K562 (cell line): ENCODE results near the gene EPO. TPM values are rescaled to one million over a fixed set of nuclear protein-coding genes. Genes with fewer than 3 reads are reported as not detected.

Experiments used
- HSF4 ChIP-seq: fragments of 250-450 bp; sonication (Bioruptor Pico); IDR thresholded peaks from 2 replicates; pipeline ENCODE4 v2.1.2; 2022; ENCODE audit warnings: mild to moderate bottlenecking, moderate library complexity, borderline replicate concordance
- MBD2 ChIP-seq: sonication (generic); IDR thresholded peaks from 2 replicates; pipeline ENCODE4 v1.6.1; 2016; ENCODE audit warnings: low read depth, borderline replicate concordance
- POLR2A ChIP-seq: fragments of 450-650 bp; conservative IDR thresholded peaks from 2 replicates; pipeline ENCODE4 v1.6.1; 2016
- POLR2AphosphoS5 ChIP-seq: IDR thresholded peaks from 2 replicates; pipeline ENCODE4 v1.6.1; 2011; ENCODE audit warnings: mild to moderate bottlenecking, low read depth, low read length, moderate library complexity; ENCODE audit not compliant: control insufficient read depth, insufficient read depth
- POLR2G ChIP-seq: fragments of 200-400 bp; formaldehyde crosslinking; IDR thresholded peaks from 2 replicates; pipeline ENCODE4 v1.6.1; 2017; ENCODE audit warnings: low read depth, mild to moderate bottlenecking, antibody characterized with exemption, low read length, moderate library complexity
- SUPT5H ChIP-seq: fragments of 450-650 bp; IDR thresholded peaks from 2 replicates; pipeline ENCODE4 v1.6.1; 2016
- ZEB2 ChIP-seq: fragments of 450-650 bp; IDR thresholded peaks from 2 replicates; pipeline ENCODE4 v1.6.1; 2016
- ZNF354B ChIP-seq: fragments of 250-450 bp; sonication (Bioruptor Pico); IDR thresholded peaks from 2 replicates; pipeline ENCODE4 v1.4.0; 2020
- ZNF639 ChIP-seq, 2 experiments: fragments of 200-800 bp in 1 of 2; sonication (Bioruptor generic) in 1 of 2; sonication (generic) in 1 of 2; formaldehyde crosslinking in 1 of 2; IDR thresholded peaks in 1 of 2; conservative IDR thresholded peaks in 1 of 2; 2 replicates each; pipeline versions ENCODE4 v1.5.0 to v1.6.1; 2016 to 2020; ENCODE audit warnings: missing compliant biosample characterization in 1 of 2, missing genetic modification characterization in 1 of 2, missing genetic modification reagents in 1 of 2
- polyA plus RNA-seq, 8 experiments: library from polyadenylated mRNA; depleted of rRNA in 4 of 8; stranded (reverse) in 5 of 8; unstranded in 3 of 8; fragments of >200 nt; fragmentation: Nextera tagmentation in 2 of 8; fragmentation: Illumina TruSeq in 1 of 8; extraction: Ambion mirVana in 2 of 8; extraction: Trizol in 1 of 8; gene quantifications; 2 replicates each; pipeline versions ENCODE4 v1.2.1 to v1.2.3, GENCODE V29; 2011 to 2014; ENCODE audit warnings: inconsistent platforms in 1 of 8, missing spikeins in 1 of 8
- total RNA-seq, 7 experiments: library from RNA; depleted of rRNA in 6 of 7; stranded (reverse); fragments of >200 nt in 6 of 7; fragmentation: Illumina TruSeq in 2 of 7; extraction: Trizol in 2 of 7; gene quantifications; 2 replicates each; pipeline versions ENCODE4 v1.2.1 to v1.2.3, GENCODE V29; 2011 to 2021; ENCODE audit warnings: low replicate concordance in 1 of 7

EPO gene
- total and polyA plus RNA-seq, 9 of the 15 experiments (the other 6 are each of a cell fraction or from before 2014, with no cell fraction given), result 0.06 to 0.41 (median 0.07) TPM; not detected in 6

DNA sequence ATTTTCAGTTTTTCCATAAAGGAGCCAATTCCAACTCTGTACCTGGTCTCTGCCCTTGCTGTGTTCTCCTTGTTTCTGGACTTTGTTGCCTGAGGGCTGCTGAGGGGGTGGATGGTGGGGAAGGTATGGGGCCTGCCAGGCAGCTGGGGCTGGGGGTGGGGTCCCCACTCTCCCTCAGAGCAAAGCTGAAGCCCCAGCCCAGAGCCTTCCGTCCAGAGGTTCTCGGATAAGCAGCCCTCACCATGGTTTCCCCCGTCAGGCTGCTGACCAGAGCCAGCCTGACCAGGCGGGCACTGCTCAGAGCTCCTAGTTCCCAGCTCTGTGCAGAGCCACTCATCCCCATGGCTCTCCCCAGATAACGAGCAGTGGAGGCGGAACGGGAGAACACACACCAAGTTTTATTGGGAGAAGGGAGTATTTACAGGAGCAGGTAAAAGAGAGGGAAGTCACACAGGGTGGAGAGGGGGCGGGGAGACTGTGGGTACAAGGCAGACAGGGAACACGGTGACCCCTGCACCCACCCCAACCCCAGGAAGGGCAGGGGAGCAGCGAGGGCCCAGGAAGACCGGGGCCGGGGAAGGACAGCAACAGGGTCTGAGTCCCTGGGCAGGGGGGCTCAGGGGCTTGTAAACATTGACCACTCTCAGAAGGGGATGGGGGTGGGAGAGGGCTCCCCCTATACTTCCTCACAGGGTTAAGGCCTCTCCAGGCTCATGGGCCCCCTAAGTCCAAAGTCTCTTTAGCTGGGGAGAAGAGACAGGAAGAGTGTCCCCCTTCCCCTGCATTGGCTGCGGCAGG, 40.9 kb upstream of the EPO start (continued):
- no peak for TF ChIP-seq HSF4 (CRISPR knock-in tag)
- TF ChIP-seq ZNF354B (CRISPR knock-in tag), result no peak
- TF ChIP-seq ZNF639 (CRISPR knock-in tag; conservative IDR thresholded peaks at IDR 0.05 in 1 of 2, IDR thresholded peaks at IDR 0.05 in 1 of 2), result 0 out of 4 replicates have a peak, but pooled peaks of 1 of the 2 experiments have one; percentile 21
- TF ChIP-seq POLR2A, result peak; percentile 66
- TF ChIP-seq MBD2, result 0 out of 2 replicates have a peak, but pooled peaks have one; percentile 12
- peak; percentile 33 for TF ChIP-seq POLR2AphosphoS5
- TF ChIP-seq ZEB2, result no peak
- peak; percentile 66 for TF ChIP-seq SUPT5H
- peak; percentile 69 for TF ChIP-seq POLR2G
